Peyer's patch (tissue), 4 donors: ENCODE results near the gene CRACR2B. TPM values are rescaled to one million over a fixed set of nuclear protein-coding genes. Genes with fewer than 3 reads are reported as not detected.

ENCODE experiments used
- DNase-seq, 3 donors: peaks; one replicate each; pipeline ENCODE4 v3.0.0-alpha.2; 2017 to 2019
- H3K27ac ChIP-seq, 4 donors: fragments of 200-600 bp; sonication (generic); one replicate each; pipeline ENCODE4 v1.5.1; 2016 to 2019
- H3K27me3 ChIP-seq, 2 donors: fragments of 200-600 bp; sonication (generic); one replicate each; pipeline ENCODE4 v1.5.1; 2019
- H3K36me3 ChIP-seq, 3 donors: fragments of 200-600 bp; sonication (generic); one replicate each; pipeline ENCODE4 v1.5.1; 2016 to 2019
- H3K4me1 ChIP-seq, 4 donors: fragments of 200-600 bp; sonication (generic); one replicate each; pipeline ENCODE4 v1.5.1; 2016 to 2019
- H3K4me3 ChIP-seq, 4 donors: fragments of 200-600 bp; sonication (generic); 1 replicate in 3 of 4; 2 replicates in 1 of 4; pipeline ENCODE4 v1.5.1; 2016 to 2019; ENCODE audit warnings: mild to moderate bottlenecking in 1 of 4
- H3K9me3 ChIP-seq, 4 donors: fragments of 200-600 bp; sonication (generic); one replicate each; pipeline ENCODE4 v1.5.1; 2016 to 2019; ENCODE audit warnings: mild to moderate bottlenecking in 1 of 4
- POLR2A ChIP-seq, 2 donors: fragments of 450-650 bp; IDR thresholded peaks; one replicate each; pipeline ENCODE4 v1.5.1; 2017; ENCODE audit warnings: antibody characterized with exemption in 2 of 2, mild to moderate bottlenecking in 2 of 2, moderate library complexity in 2 of 2
- total RNA-seq, 4 donors: library from RNA; depleted of rRNA; stranded (reverse); fragments of >200 nt; gene quantifications; one replicate each; pipeline ENCODE4 v1.1.0, GENCODE V29; 2016
- TF ChIP-seq, protein P1 (sequence below), 6 experiments: fragments of 450-650 bp in 4 of 6; fragments of 200-600 bp in 2 of 6; sonication (generic) in 1 of 6; IDR thresholded peaks; one replicate each; pipeline ENCODE4 v1.5.1; 2017 to 2019; ENCODE audit warnings: antibody characterized with exemption in 6 of 6, mild to moderate bottlenecking in 3 of 6, moderate library complexity in 1 of 6

CRACR2B gene
- total RNA-seq, 4 donors from 2014 or later, result 44.0 to 175 (median 110) TPM

DNA sequence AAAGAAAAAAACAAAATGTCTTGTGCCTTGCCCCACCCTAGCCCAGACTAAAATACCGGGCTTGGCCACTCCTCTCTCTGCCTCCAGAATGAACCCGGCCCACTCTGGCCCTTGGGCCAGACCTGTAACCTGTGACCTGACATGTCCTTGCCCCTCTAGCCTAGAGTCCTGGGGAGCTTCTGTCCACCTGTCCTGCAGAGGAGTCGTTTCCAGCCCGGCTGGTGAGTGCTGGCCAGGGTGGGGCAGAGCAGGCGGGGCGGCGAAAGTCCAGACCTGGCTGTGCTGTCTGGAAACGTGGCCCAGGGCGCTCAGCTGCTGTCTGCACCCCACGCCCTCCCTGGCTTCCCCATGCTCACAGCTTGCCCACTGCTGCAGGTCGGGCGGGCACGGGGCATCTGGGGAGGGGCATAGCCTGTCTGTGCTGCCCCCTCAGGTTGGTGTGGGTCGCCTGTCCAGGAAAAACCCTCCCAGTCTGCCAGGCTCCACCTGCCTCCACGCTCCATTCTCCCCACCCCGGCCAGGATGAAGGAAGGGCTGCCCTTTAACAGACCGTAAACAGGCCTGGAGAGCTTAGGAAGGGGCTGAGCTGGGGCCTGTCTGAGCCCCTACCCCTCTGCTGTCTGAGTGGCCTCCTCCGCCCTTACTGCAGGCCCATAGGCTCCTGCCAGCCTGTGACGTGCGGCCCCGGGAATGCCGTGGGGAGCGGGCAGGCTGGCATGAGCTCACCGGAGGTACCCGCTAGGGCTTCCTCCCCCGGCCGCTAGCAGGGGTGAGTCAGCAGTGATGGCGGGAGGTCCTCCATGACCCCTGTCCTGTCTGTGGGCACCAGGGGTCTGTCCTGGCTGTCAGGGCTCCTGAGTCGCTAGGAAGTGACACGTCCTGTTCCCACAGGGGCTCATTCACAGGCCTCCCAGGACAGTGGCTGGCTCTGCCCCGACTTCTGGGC is 6.9 kb downstream of the CRACR2B start:
- Histone ChIP-seq H3K9me3 (no peaks in the 10 kb centered on the region), H3K36me3 (peaks cover 0 to 34% (median 0%) of the 10 kb centered on the region in 3 donors), H3K27me3 (peaks cover 0 to 9% of the 10 kb centered on the region in 2 donors), H3K27ac (peak overlapping the region; percentile 74 to 99 (median 93)), H3K4me1 (peaks cover 8 to 71% (median 18%) of the 10 kb centered on the region in 4 donors), H3K4me3 (peak overlapping the region in 2 of 4 donors; percentile 59 to 90)
- peak in 2 of 3 donors; percentile 87 to 92 for DNase-seq
- TF ChIP-seq, protein P1, sequence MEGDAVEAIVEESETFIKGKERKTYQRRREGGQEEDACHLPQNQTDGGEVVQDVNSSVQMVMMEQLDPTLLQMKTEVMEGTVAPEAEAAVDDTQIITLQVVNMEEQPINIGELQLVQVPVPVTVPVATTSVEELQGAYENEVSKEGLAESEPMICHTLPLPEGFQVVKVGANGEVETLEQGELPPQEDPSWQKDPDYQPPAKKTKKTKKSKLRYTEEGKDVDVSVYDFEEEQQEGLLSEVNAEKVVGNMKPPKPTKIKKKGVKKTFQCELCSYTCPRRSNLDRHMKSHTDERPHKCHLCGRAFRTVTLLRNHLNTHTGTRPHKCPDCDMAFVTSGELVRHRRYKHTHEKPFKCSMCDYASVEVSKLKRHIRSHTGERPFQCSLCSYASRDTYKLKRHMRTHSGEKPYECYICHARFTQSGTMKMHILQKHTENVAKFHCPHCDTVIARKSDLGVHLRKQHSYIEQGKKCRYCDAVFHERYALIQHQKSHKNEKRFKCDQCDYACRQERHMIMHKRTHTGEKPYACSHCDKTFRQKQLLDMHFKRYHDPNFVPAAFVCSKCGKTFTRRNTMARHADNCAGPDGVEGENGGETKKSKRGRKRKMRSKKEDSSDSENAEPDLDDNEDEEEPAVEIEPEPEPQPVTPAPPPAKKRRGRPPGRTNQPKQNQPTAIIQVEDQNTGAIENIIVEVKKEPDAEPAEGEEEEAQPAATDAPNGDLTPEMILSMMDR (IDR thresholded peaks at IDR 0.05), result peak in 1 of 6 experiments; percentile 8
- peak; percentile 45 to 65 for TF ChIP-seq POLR2A (IDR thresholded peaks at IDR 0.05)

GRCh38 chr11:836274-836673 is 8.6 kb downstream of the CRACR2B start:
- TF ChIP-seq, protein P1 (IDR thresholded peaks at IDR 0.05), result no peak
- TF ChIP-seq POLR2A (IDR thresholded peaks at IDR 0.05), result no peak
- H3K9me3 ChIP-seq, result no peaks in the 10 kb centered on the region
- no peaks in the 10 kb centered on the region for H3K27me3 ChIP-seq
- no peak overlapping the region for H3K27ac ChIP-seq
- no peak overlapping the region for H3K4me3 ChIP-seq
- no peak for DNase-seq
- H3K4me1 ChIP-seq, result peaks cover 5 to 67% (median 14%) of the 10 kb centered on the region in 4 donors
- H3K36me3 ChIP-seq, result peaks cover 0 to 42% (median 0%) of the 10 kb centered on the region in 3 donors

- Histone ChIP-seq H3K4me1 (peaks cover 5 to 67% (median 15%) of the 10 kb centered on the region in 4 donors), H3K27ac (no peak overlapping the region), H3K9me3 (no peaks in the 10 kb centered on the region), H3K27me3 (no peaks in the 10 kb centered on the region), H3K4me3 (no peak overlapping the region), H3K36me3 (peaks cover 0 to 42% (median 0%) of the 10 kb centered on the region in 3 donors)
- TF ChIP-seq, protein P1 (IDR thresholded peaks at IDR 0.05), result no peak
- no peak for TF ChIP-seq POLR2A (IDR thresholded peaks at IDR 0.05)
- no peak for DNase-seq
These were observed 9.0 kb downstream of the CRACR2B start for GRCh38 chr11:836700-837099.

GRCh38 chr11:837189-837989 is 9.7 kb downstream of the CRACR2B start:
- no peak for DNase-seq
- H3K36me3 ChIP-seq, result peaks cover 0 to 42% (median 0%) of the 10 kb centered on the region in 3 donors
- H3K27me3 ChIP-seq, result no peaks in the 10 kb centered on the region
- no peaks in the 10 kb centered on the region for H3K9me3 ChIP-seq
- TF ChIP-seq POLR2A (IDR thresholded peaks at IDR 0.05), result no peak
- TF ChIP-seq, protein P1 (IDR thresholded peaks at IDR 0.05), result no peak
- H3K27ac ChIP-seq, result peak overlapping the region in 1 of 4 donors; percentile 34
- no peak overlapping the region for H3K4me3 ChIP-seq
- peaks cover 5 to 63% (median 13%) of the 10 kb centered on the region in 4 donors for H3K4me1 ChIP-seq

GRCh38 chr11:837990-838307 is 10.2 kb downstream of the CRACR2B start:
- Histone ChIP-seq H3K9me3 (no peaks in the 10 kb centered on the region), H3K27me3 (no peaks in the 10 kb centered on the region), H3K27ac (peak overlapping the region in 1 of 4 donors; percentile 34), H3K4me1 (peaks cover 5 to 62% (median 12%) of the 10 kb centered on the region in 4 donors), H3K36me3 (peaks cover 0 to 42% (median 0%) of the 10 kb centered on the region in 3 donors), H3K4me3 (no peak overlapping the region)
- TF ChIP-seq POLR2A (IDR thresholded peaks at IDR 0.05), result no peak
- TF ChIP-seq, protein P1 (IDR thresholded peaks at IDR 0.05), result no peak
- no peak for DNase-seq
